Activated gamma-delta T cell treated with anti-CD3 and anti-CD28 coated beads, Interleukin-2, amount 50 U/mL, for 16 hours (primary cell): Measurements from ENCODE around the gene SBNO2.
"Not testable (repeated sequence)": the region's sequence is repeated elsewhere in the genome, so short reads cannot be mapped to it uniquely, and the experiment has no call there.

Source experiments
- DNase-seq: peaks from one replicate; pipeline ENCODE4 v3.0.0-alpha.2; 2020; ENCODE audit warnings: low read depth

The SBNO2 gene

DNA sequence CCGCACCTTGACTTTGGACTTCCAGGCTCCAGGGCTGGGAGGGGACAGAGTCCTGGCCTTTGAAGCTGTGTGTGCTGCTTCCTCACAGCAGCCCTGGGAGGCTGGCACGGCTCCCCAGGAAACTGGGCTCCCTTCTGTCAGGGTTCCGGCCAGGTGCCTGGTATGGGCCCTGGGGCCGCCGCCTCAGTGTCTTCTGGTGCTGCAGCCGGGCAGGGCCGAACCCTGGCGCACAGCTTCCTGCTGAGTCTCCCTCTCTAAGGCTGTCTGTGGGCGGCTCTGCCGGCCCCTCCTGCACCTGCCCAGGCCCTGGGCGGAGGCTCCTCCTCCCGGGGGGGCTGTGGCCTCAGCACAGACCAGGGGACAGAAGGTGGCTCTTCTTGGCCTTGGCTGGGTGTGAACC lies 37.9 kb downstream of the SBNO2 start:
- no peak for DNase-seq

GRCh38 chr19:1135454-1135853 lies 38.6 kb downstream of the SBNO2 start:
- no peak for DNase-seq

- no peak for DNase-seq
Measured at GRCh38 chr19:1134431-1134830, 39.6 kb downstream of the SBNO2 start.

- peak; percentile 55 for DNase-seq
Measured at GRCh38 chr19:1133471-1133929, 40.6 kb downstream of the SBNO2 start.

DNA sequence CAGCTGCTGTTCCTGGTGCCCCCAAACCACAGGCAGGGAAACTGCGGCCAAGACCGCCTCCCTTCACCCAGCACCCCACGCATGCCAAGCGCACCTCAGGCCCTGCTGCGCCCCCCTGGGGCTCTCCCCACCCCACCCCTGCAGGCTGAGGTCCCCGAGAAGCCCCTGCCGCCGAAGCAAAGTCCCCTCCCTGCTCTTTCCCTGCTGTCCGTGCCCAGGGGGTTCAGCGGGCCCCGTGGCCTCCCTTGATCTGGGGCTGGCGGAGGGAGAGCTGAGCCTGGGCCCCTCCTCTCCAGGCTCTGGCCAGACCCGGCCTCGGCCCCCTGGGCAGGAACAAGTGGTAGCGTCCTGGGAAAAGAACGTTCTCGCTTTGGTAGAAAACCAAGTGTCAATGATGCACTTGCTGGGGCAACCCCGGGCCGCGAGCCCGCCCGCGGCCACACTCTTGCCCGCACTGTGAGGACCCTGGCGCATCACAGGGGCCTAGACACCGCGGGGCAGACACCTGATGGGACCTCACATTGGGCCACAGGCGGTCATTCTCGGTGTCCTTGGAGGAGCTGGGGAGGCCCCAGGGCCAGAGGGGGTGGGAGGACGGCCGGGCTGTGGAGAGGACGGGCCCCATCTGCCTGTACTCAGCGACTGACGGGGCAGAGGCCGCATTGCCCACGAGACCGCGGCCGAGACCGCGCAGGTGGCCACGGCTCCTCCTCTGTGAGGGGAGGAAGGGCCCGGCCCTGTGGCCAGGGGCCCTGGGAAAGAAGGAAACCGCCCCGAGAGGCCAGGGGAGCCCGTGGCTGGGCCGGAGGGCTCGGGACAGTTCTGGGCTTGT lies 41.3 kb downstream of the SBNO2 start:
- no peak for DNase-seq

DNA sequence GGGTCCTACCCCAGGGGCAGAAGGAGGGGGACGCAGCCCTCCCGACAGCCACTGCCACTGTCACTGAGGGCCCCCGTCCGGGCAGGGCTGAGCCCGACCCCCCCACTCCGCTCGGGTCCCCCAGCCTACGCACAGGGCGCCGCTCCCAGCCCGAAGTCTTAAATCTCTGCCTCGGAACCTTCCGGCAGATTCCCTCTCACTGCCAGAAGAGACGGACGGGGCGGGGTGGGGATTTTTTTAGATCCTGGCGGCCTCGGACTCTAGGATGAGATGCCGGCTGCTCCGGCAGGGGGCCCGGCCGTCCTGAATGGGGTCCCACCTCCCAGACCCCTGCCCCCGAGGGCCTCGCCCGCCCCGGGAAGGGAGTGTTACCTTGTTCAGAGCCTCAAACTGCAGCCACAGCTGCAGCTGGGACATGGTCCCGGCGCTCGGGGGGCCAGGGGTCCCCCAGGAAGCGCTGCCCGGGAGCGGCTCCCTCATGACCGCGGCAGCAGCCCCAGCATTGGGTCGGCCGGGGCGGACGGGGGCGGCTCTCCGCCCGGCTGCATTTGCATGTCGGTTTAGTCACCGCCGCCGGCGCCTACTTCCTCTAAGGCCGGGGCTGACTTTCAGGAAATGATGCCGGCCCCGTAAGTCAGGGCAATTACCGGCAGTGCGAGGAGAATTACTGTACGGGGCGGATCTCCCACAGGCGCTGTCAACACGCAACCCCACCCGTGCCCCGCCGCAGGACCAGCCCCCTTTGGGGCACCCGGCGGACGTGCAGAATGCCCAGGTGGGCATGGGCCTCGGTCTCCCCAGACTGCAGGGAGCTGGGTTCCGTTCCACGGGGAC lies 42.1 kb downstream of the SBNO2 start:
- peak; percentile 79 for DNase-seq

- DNase-seq = no peak
Measured at GRCh38 chr19:1130771-1131717, 43.0 kb downstream of the SBNO2 start.

GRCh38 chr19:1129535-1129934 lies 44.5 kb downstream of the SBNO2 start:
- DNase-seq = no peak

DNA sequence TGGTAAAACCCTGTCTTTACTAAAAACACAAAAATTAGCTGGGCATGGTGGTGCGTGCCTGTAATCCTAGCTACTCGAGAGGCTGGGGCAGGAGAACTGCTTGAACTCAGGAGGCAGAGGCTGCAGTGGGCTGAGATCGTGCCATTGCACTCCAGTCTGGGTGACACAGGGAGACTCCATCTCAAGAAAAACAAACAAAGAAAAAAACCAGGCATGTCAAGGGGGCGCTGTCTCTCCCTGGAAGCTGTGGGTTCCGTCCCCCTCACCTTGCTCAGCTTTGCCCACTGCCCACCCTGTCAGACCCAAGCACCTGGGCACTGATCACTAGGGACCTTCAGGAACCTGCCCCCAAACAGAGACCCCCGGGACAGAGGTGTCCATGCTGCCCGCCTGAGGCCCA lies 45.0 kb downstream of the SBNO2 start:
- not testable (repeated sequence) for DNase-seq

DNA sequence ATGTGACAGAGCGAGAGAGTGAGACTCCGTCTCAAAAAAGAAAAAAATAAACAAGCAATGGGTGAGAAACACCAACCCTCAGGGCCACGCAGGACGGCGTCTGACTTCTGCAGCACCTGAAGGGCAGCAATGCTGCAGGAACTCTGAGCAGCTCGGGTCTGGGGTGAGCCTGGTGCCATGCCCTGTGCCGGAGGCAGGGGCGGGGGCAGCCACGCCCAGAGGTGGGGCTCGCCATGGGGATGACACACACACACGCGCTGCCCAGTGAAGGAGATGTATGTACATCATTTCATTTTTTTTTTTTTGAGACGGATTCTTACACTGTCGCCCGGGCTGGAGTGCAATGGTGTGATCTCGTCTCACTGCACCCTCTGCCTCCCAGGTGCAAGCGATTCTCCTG lies 46.0 kb downstream of the SBNO2 start:
- no peak for DNase-seq

DNA sequence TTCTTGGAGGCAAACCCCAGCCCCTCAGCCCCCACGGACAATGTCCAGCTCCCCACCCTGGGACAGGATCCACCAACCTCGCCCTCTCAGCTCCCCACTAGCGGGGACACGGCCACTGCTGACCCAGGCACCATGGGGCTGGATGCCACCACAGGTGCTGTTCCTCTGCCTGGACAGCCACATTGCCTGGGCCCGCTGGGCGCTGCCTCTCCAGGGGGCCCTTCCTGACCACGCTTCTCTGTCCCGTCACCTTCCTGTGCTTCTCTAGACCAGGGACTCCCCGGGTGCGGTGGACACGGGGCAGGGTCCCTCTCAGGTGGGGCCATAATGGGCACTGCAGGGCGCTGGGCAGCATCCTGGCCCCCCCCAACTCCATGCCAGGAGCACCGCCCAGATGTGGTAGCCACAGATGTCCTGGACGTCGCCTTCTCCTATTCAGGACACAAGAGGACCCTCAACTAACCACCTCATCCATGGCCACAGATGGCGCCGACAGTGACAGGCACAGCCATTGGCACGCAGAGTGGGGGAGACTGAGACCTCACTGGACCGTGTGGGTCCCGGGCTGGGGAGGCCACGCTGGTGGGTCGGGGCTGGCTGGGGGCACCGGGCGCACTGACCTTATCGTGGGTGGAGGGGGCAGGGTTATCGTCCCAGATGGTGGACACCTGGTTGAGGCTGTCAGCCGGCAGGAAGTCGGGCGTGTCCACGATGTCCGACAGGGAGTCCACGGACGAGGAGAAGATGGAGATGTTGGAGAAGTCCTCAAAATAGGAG lies 46.9 kb downstream of the SBNO2 start:
- DNase-seq = no peak

DNA sequence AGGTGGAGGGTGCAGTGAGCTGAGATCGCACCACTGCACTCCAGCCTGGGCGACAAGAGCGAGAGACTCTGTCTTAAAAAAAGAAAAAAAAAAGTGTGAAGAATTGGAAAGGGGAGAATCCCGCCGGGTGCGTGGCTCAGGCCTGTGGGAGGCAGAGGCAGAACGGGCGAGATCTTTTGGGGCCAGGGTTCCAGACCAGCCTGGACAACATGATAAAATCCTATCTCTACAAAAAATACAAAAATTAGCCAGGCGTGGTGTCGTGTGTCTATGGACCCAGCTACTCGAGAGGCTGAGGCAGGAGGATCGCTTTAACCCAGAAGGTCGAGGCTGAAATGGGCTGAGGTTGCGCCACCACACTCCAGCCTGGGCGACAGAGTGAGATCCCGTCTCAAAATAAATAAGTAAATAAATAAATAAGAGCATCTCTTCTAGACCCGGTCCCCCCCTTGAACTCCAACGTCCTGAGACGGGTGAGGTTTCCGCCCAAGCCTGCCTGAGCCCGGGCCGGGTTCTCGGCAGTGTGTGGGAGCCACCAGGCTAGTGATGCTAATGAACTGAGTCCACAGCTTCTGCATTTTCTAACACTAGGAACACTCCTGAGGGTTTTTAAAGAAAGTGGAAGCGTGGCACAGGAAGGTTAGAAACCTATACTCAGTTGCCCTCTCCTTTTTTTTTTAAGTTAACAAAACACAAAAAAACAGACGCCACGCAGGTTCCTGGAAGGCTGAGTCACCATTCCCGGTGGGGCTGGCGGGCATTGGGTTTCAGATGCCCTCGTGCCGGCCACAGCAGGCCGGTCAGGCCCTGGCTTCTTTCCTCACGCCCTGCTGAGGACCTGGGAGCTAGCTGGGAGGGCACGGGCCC lies 48.2 kb downstream of the SBNO2 start:
- no peak for DNase-seq

DNA sequence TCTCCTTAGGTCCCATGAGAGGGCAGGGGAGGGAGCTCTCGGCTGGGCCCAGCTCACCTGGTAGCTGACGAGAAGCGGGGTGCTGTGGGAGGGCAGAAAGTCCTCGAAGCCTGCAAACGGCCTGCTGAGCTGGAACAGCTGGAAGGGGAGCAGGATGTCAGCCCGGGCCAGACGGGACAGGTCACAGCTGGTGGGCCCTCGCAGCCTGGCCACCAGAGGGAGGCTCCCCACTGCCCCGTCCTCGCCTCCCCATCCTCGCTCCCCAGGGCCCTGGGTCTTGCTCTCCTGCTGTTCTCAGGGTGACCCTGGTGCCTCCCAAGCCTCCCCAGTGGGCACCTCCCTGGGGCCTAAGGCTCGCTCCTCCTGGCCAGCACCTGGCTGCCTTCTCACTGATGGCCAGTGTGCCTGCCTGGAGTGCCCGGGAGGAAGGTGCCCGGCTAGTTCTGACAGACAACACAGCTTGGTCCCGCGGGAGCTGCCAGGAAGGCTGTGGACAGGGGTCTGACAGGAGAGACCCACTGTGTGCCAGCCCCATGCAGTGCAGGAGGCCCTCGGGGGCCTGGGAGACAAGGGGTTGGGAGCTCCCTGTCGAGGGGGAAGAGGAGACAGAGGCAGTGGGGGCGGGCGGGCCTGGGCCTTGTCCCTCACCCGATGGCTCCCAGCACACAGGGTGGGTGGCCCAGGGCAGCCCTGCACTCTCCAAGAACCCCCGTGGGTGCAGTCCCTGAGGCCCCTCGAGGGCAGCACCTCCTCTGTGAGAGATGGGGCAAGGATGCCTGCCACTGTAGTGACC lies 50.0 kb downstream of the SBNO2 start:
- DNase-seq = no peak

DNA sequence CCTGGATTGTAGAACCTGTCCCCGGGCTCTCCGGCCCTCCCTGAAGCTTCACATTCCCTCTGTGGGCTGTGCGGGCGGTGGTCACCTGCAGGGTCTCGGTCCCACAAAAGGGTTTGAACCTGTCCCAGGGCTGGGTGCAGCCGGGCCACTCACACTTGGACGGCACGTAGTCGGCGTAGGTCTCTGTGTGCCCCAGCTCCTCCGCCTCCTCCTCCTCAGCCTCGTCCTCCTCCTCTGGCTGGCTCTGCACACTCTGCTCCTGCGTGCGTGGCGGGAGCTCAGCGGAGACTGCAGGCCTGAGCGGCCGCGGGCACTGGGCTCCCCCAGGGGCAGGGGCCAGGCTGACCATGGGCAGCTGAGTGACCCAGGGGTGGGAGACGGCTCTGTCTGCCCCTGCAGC lies 50.7 kb downstream of the SBNO2 start:
- DNase-seq = no peak

DNA sequence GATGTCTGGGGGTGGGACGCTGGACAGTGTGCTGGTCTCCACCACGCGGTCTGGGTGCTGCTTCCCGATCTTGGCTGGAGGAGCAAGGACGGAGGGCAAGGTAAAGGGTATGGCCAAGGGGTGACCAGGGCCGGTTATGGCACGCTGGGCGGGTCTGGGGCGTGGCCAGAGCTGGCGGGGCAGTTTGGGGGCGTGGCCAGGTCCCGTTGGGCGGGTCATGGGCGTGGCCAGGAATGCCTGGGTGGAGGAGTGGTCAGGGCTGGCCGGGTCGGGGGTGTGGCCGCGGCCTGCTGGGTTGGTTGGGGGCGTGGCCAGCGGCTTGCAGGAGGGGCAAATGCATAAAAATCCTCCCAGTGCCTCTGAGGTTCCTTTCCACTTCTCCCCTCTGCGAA lies 51.1 kb downstream of the SBNO2 start:
- DNase-seq = no peak

- no peak for DNase-seq
Measured at GRCh38 chr19:1122021-1122971, 51.8 kb downstream of the SBNO2 start.

DNA sequence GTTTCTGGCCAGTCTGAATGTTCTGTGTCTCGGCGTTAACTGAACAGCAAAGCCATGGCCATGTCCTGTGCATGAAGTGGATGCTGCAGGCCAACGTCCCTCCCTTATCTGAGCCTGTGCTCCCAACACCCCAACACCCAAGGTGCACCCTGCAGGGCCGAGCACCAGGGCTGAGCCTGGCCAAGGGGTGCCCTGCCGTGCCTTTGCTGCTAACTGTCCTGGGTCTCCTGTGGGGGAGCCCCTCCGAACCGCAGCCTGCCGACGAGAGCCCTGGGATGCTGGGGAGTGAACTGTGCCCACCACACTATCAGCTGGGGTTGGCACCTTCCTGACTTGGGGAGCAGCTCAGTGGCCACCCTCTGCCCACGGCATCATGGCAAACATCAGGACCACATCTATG lies 52.7 kb downstream of the SBNO2 start:
- DNase-seq = no peak

DNA sequence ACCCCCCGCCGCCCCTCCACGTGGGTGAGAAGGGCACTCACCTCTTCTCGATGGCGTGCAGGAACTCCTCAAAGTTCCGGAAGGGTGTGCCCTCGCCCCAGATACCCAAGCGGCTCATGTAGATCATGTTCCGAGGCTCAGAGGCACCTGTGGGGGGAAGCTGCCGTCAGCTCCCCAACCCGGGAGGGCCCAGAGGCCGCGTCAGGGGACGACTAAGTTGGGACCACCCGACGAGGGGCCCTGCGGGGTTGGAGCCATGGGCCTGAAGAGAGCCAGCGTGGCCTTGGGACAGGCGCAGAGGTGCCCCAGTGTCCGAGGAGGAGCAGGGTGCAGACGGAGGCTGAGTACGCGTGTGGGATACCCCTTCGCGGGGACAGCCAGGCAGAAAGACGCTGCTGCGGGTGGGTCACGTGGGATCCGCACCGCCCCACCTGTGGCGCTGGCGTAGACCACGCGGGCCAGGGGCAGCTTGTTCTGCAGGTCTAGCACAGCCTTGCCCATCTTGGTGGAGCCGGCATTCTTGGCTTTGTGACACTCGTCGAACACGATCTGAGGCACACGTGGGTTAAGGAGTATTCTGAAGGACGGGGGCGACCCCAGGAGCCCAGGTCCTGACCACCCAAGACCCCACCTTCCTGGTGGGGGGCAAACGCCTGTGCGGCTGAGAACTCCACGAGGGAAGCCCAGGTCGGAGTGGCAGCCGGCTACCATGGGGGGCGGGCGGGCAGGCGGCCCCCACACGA lies 54.4 kb downstream of the SBNO2 start:
- no peak for DNase-seq
